ENCODE measurements around the gene PDE11A. TPM values are rescaled to one million over a fixed set of nuclear protein-coding genes. Genes with fewer than 3 reads are reported as not detected.

PDE11A gene
- total RNA-seq, 1 experiment from 2014 or later = not detected

- CTCF ChIA-PET = interaction anchor here (0.7 to 5.4 kb wide), 6 partner anchors 9 to 557 kb away, joined by 3 to 39 read pairs (median 4); no protein-coding TSS in a partner anchor
- Mint-ChIP-seq H3K36me3 (ENCODE audit: insufficient read depth, unreplicated experiment) (no peaks in the 10 kb centered on the region), H3K27me3 (ENCODE audit: insufficient read depth, unreplicated experiment) (peaks cover 24% of the 10 kb centered on the region), H3K9me3 (ENCODE audit: unreplicated experiment) (no peaks in the 10 kb centered on the region), H3K4me1 (ENCODE audit: insufficient read depth, unreplicated experiment) (no peaks in the 10 kb centered on the region), H3K4me3 (ENCODE audit: unreplicated experiment) (no peak overlapping the region), H3K27ac (ENCODE audit: low read depth, unreplicated experiment) (no peak overlapping the region)
- DNase-seq (ENCODE audit: unreplicated experiment) = no peak
- intact Hi-C loops (cut with micrococcal nuclease) = loop anchor here (5.0 to 10.0 kb wide), 3 partner anchors 304 to 906 kb away; no protein-coding TSS in a partner anchor
- POLR2A ChIA-PET = interaction anchor here (2.5 kb wide), 1 partner anchor 8 kb away, joined by 8 read pairs; no protein-coding TSS in a partner anchor
- no TSS peak for BruUV-seq (replicated peaks)
- TF ChIP-seq CTCF (IDR thresholded peaks at IDR 0.05; ENCODE audit: unreplicated experiment) = no peak
Measured at GRCh38 chr2:177721087-177721486, 351.5 kb downstream of the PDE11A start.

- DNase-seq (ENCODE audit: unreplicated experiment) = no peak
- no peak for TF ChIP-seq CTCF (IDR thresholded peaks at IDR 0.05; ENCODE audit: unreplicated experiment)
- no peaks in the 10 kb centered on the region for H3K36me3 Mint-ChIP-seq (ENCODE audit: insufficient read depth, unreplicated experiment)
- intact Hi-C loops (cut with micrococcal nuclease) = no loop called here
- CTCF ChIA-PET = interaction anchor here (0.6 to 2.2 kb wide), 16 partner anchors 13 to 384 kb away, joined by 3 to 9 read pairs (median 4); no protein-coding TSS in a partner anchor
- H3K9me3 Mint-ChIP-seq (ENCODE audit: unreplicated experiment) = no peaks in the 10 kb centered on the region
- no TSS peak for BruUV-seq (replicated peaks)
- POLR2A ChIA-PET = interaction anchor here (0.7 kb wide), 1 partner anchor 268 kb away, joined by 3 read pairs; no protein-coding TSS in a partner anchor
- peaks cover 27% of the 10 kb centered on the region for H3K27me3 Mint-ChIP-seq (ENCODE audit: insufficient read depth, unreplicated experiment)
- H3K27ac Mint-ChIP-seq (ENCODE audit: low read depth, unreplicated experiment) = no peak overlapping the region
- no peaks in the 10 kb centered on the region for H3K4me1 Mint-ChIP-seq (ENCODE audit: insufficient read depth, unreplicated experiment)
- no peak overlapping the region for H3K4me3 Mint-ChIP-seq (ENCODE audit: unreplicated experiment)
Measured at GRCh38 chr2:177717831-177718618, 354.6 kb downstream of the PDE11A start.

- H3K9me3 Mint-ChIP-seq (ENCODE audit: unreplicated experiment) = no peaks in the 10 kb centered on the region
- intact Hi-C loops (cut with micrococcal nuclease) = no loop called here
- no peak overlapping the region for H3K4me3 Mint-ChIP-seq (ENCODE audit: unreplicated experiment)
- CTCF ChIA-PET = interaction anchor here (0.9 to 1.3 kb wide), 4 partner anchors 11 to 381 kb away, joined by 3 to 5 read pairs (median 4); no protein-coding TSS in a partner anchor
- POLR2A ChIA-PET = no interaction called here
- no peak overlapping the region for H3K27ac Mint-ChIP-seq (ENCODE audit: low read depth, unreplicated experiment)
- DNase-seq (ENCODE audit: unreplicated experiment) = no peak
- BruUV-seq (replicated peaks) = no TSS peak
- TF ChIP-seq CTCF (IDR thresholded peaks at IDR 0.05; ENCODE audit: unreplicated experiment) = no peak
- peaks cover 27% of the 10 kb centered on the region for H3K27me3 Mint-ChIP-seq (ENCODE audit: insufficient read depth, unreplicated experiment)
- H3K36me3 Mint-ChIP-seq (ENCODE audit: insufficient read depth, unreplicated experiment) = no peaks in the 10 kb centered on the region
- H3K4me1 Mint-ChIP-seq (ENCODE audit: insufficient read depth, unreplicated experiment) = no peaks in the 10 kb centered on the region
Measured at GRCh38 chr2:177716484-177716883, 356.1 kb downstream of the PDE11A start.

- Mint-ChIP-seq H3K4me3 (ENCODE audit: unreplicated experiment) (no peak overlapping the region), H3K27me3 (ENCODE audit: insufficient read depth, unreplicated experiment) (peaks cover 27% of the 10 kb centered on the region), H3K9me3 (ENCODE audit: unreplicated experiment) (no peaks in the 10 kb centered on the region), H3K27ac (ENCODE audit: low read depth, unreplicated experiment) (no peak overlapping the region), H3K36me3 (ENCODE audit: insufficient read depth, unreplicated experiment) (no peaks in the 10 kb centered on the region), H3K4me1 (ENCODE audit: insufficient read depth, unreplicated experiment) (no peaks in the 10 kb centered on the region)
- no peak for DNase-seq (ENCODE audit: unreplicated experiment)
- ChIA-PET POLR2A (interaction anchor here (0.9 kb wide), 1 partner anchor 8 kb away, joined by 3 read pairs; no protein-coding TSS in a partner anchor), CTCF (interaction anchor here (1.3 kb wide), 1 partner anchor 10 kb away, joined by 3 read pairs; no protein-coding TSS in a partner anchor)
- no peak for TF ChIP-seq CTCF (IDR thresholded peaks at IDR 0.05; ENCODE audit: unreplicated experiment)
- intact Hi-C loops (cut with micrococcal nuclease) = no loop called here
- no TSS peak for BruUV-seq (replicated peaks)
Measured at GRCh38 chr2:177715771-177716170, 356.8 kb downstream of the PDE11A start.

All from MCF 10A (cell line).